ENCODE results near the gene DEPDC5.

- TF ChIP-seq POLR2AphosphoS5 (IDR thresholded peaks at IDR 0.05; ENCODE audit: low read depth, low read length) (no peak), POLR2A (IDR thresholded peaks at IDR 0.05; ENCODE audit: low read depth, low read length) (no peak)
Measured at GRCh38 chr22:31806751-31807150, 52.9 kb downstream of the DEPDC5 start.
